Tibial artery (tissue), 4 donors: ENCODE measurements around the gene DNAL4.

Source experiments
- DNase-seq, 2 donors: peaks; one replicate each; pipeline ENCODE4 v3.0.0-alpha.2; 2019
- H3K27ac ChIP-seq, 2 donors: fragments of 200-600 bp; sonication (generic) in 1 of 2; 1 replicate in 1 of 2; 2 replicates in 1 of 2; pipeline ENCODE4 v1.5.1; 2018 to 2019; ENCODE audit warnings: mild to moderate bottlenecking in 1 of 2
- H3K27me3 ChIP-seq, 2 donors: fragments of 200-600 bp; sonication (generic) in 1 of 2; one replicate each; pipeline versions ENCODE4 v1.5.1 to v1.6.0; 2016 to 2019
- H3K36me3 ChIP-seq, 3 donors: fragments of 200-600 bp; sonication (generic) in 2 of 3; one replicate each; pipeline ENCODE4 v1.5.1; 2016 to 2019; ENCODE audit warnings: mild to moderate bottlenecking in 2 of 3
- H3K4me1 ChIP-seq, 4 donors: fragments of 200-600 bp; sonication (generic) in 2 of 4; 1 replicate in 3 of 4; 2 replicates in 1 of 4; pipeline ENCODE4 v1.5.1; 2016 to 2019
- H3K4me3 ChIP-seq, 2 donors: fragments of 200-600 bp; sonication (generic) in 1 of 2; 1 replicate in 1 of 2; 2 replicates in 1 of 2; pipeline ENCODE4 v1.5.1; 2018 to 2019; ENCODE audit warnings: mild to moderate bottlenecking in 2 of 2
- H3K9me3 ChIP-seq, 3 donors: fragments of 200-600 bp; sonication (generic) in 1 of 3; one replicate each; pipeline ENCODE4 v1.5.1; 2016 to 2019
- CTCF ChIP-seq, 2 experiments: fragments of 200-600 bp in 1 of 2; fragments of 450-650 bp in 1 of 2; IDR thresholded peaks; one replicate each; pipeline ENCODE4 v1.5.1; 2017 to 2019; ENCODE audit warnings: antibody characterized with exemption in 2 of 2, mild to moderate bottlenecking in 1 of 2, moderate library complexity in 1 of 2
- intact Hi-C: fragments of 100-400 bp; cut with DNase I; formaldehyde crosslinking; loops from one replicate; pipeline ENCODE4 v1.15.0; 2023; ENCODE audit warnings: low total_unique reads

Gene DNAL4

GRCh38 chr22:38777087-38777671, 16.8 kb downstream of the DNAL4 start:
- Histone ChIP-seq H3K9me3 (no peaks in the 10 kb centered on the region), H3K36me3 (peaks cover 19 to 41% (median 26%) of the 10 kb centered on the region in 3 donors), H3K27ac (no peak overlapping the region), H3K27me3 (no peaks in the 10 kb centered on the region), H3K4me3 (no peak overlapping the region), H3K4me1 (no peaks in the 10 kb centered on the region)
- no peak for DNase-seq
- TF ChIP-seq CTCF (IDR thresholded peaks at IDR 0.05), result no peak
- intact Hi-C loops, result loop anchor here (10.0 kb wide), 1 partner anchor 348 kb away; no protein-coding TSS in a partner anchor

- TF ChIP-seq CTCF (IDR thresholded peaks at IDR 0.05), result no peak
- peaks cover 19 to 39% (median 22%) of the 10 kb centered on the region in 3 donors for H3K36me3 ChIP-seq
- no peaks in the 10 kb centered on the region for H3K9me3 ChIP-seq
- H3K4me1 ChIP-seq, result no peaks in the 10 kb centered on the region
- H3K27me3 ChIP-seq, result no peaks in the 10 kb centered on the region
- H3K4me3 ChIP-seq, result no peak overlapping the region
- no peak overlapping the region for H3K27ac ChIP-seq
- no peak for DNase-seq
- intact Hi-C loops, result loop anchor here (10.0 kb wide), 1 partner anchor 349 kb away; no protein-coding TSS in a partner anchor
Observed at GRCh38 chr22:38776086-38776485, 17.9 kb downstream of the DNAL4 start.

GRCh38 chr22:38775656-38776055, 18.3 kb downstream of the DNAL4 start:
- no peaks in the 10 kb centered on the region for H3K9me3 ChIP-seq
- no peaks in the 10 kb centered on the region for H3K27me3 ChIP-seq
- intact Hi-C loops, result loop anchor here (10.0 kb wide), 1 partner anchor 349 kb away; no protein-coding TSS in a partner anchor
- DNase-seq, result no peak
- H3K27ac ChIP-seq, result no peak overlapping the region
- H3K4me1 ChIP-seq, result no peaks in the 10 kb centered on the region
- TF ChIP-seq CTCF (IDR thresholded peaks at IDR 0.05), result no peak
- no peak overlapping the region for H3K4me3 ChIP-seq
- peaks cover 18 to 35% (median 19%) of the 10 kb centered on the region in 3 donors for H3K36me3 ChIP-seq

GRCh38 chr22:38774496-38775166, 19.3 kb downstream of the DNAL4 start:
- intact Hi-C loops, result loop anchor here (10.0 kb wide), 1 partner anchor 350 kb away; no protein-coding TSS in a partner anchor
- Histone ChIP-seq H3K4me3 (no peak overlapping the region), H3K27ac (no peak overlapping the region), H3K36me3 (peaks cover 8 to 25% (median 16%) of the 10 kb centered on the region in 3 donors), H3K4me1 (no peaks in the 10 kb centered on the region), H3K27me3 (no peaks in the 10 kb centered on the region), H3K9me3 (no peaks in the 10 kb centered on the region)
- TF ChIP-seq CTCF (IDR thresholded peaks at IDR 0.05), result no peak
- DNase-seq, result no peak

GRCh38 chr22:38773363-38773946, 20.5 kb downstream of the DNAL4 start:
- TF ChIP-seq CTCF (IDR thresholded peaks at IDR 0.05), result no peak
- no peak overlapping the region for H3K27ac ChIP-seq

More at GRCh38 chr22:38773363-38773946, 20.5 kb downstream of the DNAL4 start:
- intact Hi-C loops, result loop anchor here (10.0 kb wide), 1 partner anchor 351 kb away; no protein-coding TSS in a partner anchor
- Histone ChIP-seq H3K4me3 (no peak overlapping the region), H3K36me3 (peaks cover 0 to 13% (median 5%) of the 10 kb centered on the region in 3 donors), H3K27me3 (no peaks in the 10 kb centered on the region), H3K4me1 (peaks cover 0 to 5% (median 0%) of the 10 kb centered on the region in 4 donors), H3K9me3 (no peaks in the 10 kb centered on the region)
- DNase-seq, result no peak
